Epithelial cell of prostate (primary cell): Measurements from ENCODE around the gene ADAP1.
A peak's percentile ranks its signal among the peaks of the same experiment; 100 is the strongest.
"Not testable (repeated sequence)": the region's sequence is repeated elsewhere in the genome, so short reads cannot be mapped to it uniquely, and the experiment has no call there.

ENCODE experiments used
- DNase-seq: peaks from one replicate; pipeline ENCODE4 v3.0.0-alpha.2; 2011; ENCODE audit warnings: low read depth, low spot score
- H3K27ac ChIP-seq: fragments of 450-650 bp; 2 replicates; pipeline ENCODE4 v1.5.1; 2017; ENCODE audit warnings: mild to moderate bottlenecking

The ADAP1 gene

GRCh38 chr7:961546-962400, 7.3 kb upstream of the ADAP1 start:
- no peak for DNase-seq

DNA sequence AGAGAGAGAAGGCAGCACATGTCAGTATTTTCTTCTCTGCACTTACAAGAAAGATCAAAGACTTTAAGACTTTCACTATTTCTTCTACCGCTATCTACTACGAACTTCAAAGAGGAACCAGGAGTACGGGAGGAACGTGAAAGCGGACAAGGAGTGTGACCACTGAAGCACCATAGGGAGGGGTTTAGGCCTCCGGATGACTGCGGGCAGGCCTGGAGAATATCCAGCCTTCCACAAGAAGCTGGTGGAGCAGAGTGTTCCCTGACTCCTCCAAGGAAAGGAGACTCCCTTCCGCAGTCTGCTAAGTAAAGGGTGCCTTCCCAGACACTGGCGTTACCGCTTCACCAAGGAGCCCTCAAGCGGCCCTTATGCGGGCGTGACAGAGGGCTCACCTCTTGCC, 6.5 kb upstream of the ADAP1 start:
- DNase-seq, H3K27ac ChIP-seq: not testable (repeated sequence)

More at GRCh38 chr7:961546-962400, 7.3 kb upstream of the ADAP1 start:
- H3K27ac ChIP-seq, result no peak overlapping the region

GRCh38 chr7:960269-960871, 5.9 kb upstream of the ADAP1 start:
- no peak for DNase-seq
- H3K27ac ChIP-seq, result no peak overlapping the region

GRCh38 chr7:959740-960139, 5.3 kb upstream of the ADAP1 start:
- not testable (repeated sequence) for DNase-seq, H3K27ac ChIP-seq

DNA sequence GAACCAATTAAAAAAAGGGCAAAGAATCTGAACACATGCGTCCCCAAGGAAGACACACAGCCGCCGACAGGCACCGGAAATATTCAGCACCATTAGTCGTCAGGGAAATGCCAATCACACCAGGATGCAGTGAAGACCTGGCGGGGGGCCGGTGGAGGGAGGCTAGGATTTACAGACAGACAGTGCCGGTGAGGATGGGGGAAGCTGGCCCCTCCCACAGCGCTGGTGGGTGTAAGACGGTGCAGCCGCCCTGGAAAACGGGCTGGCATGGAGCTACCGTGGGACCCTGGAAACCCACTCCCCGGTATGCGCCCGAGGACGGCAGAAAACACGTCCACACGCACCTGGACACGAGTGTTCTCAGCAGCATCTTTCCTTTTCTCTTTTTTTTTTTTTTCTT, 4.8 kb upstream of the ADAP1 start:
- H3K27ac ChIP-seq, result no peak overlapping the region
- DNase-seq, result no peak

DNA sequence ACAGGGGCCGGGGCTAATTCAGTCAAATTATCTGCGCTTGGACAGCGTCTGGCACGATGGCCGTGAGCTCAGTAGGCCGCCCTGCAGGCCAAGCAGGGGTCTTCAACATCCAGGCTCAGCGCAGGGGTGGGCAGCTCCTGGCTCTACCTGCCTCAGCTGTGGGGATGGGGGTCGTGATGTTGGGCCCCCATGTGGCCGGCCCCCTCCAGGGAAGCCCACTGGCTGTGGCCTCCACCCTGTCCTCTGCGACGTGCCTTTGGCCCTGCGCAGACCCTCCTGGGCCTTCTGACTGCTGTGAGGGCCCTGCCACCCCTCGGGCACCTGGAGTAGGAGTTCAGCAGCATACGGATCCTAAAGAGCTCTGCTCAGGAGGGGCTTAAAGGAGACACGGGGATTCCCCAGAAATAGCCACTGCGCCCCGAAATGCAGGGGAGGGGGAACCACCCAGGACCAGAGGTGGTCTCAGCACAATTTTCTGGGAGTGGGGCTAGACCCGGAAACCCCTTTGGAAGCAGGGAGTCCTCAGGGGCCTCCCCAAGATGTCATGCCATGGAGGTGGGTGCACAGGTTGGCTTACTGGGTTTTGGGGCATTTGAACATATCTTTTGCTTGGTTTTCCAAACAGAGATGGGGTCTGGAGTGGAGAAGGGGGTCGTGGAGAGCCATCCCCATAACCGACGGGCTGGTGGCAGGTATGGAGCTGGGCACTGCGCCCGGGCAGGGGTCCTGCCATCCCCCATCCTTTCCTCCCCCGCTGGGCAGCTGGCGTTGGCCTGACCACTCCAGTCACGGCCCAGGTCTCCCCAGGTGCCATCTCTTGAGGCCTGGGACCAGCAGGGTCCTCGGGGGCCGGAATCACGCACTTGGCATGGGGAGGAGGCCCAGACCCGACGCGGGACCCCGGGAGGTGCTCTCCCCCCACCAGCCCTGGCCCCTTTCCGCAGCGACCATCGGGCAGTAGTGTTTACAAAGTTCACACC, 4.0 kb upstream of the ADAP1 start:
- no peak for DNase-seq
- H3K27ac ChIP-seq, result no peak overlapping the region

- H3K27ac ChIP-seq, result no peak overlapping the region
- no peak for DNase-seq
Observed at GRCh38 chr7:957418-958220, 3.1 kb upstream of the ADAP1 start.

- DNase-seq, result no peak
- no peak overlapping the region for H3K27ac ChIP-seq
Observed at GRCh38 chr7:956031-956430, 1.6 kb upstream of the ADAP1 start.

GRCh38 chr7:953547-954327, 743 bp downstream of the ADAP1 start:
- DNase-seq, result no peak

DNA sequence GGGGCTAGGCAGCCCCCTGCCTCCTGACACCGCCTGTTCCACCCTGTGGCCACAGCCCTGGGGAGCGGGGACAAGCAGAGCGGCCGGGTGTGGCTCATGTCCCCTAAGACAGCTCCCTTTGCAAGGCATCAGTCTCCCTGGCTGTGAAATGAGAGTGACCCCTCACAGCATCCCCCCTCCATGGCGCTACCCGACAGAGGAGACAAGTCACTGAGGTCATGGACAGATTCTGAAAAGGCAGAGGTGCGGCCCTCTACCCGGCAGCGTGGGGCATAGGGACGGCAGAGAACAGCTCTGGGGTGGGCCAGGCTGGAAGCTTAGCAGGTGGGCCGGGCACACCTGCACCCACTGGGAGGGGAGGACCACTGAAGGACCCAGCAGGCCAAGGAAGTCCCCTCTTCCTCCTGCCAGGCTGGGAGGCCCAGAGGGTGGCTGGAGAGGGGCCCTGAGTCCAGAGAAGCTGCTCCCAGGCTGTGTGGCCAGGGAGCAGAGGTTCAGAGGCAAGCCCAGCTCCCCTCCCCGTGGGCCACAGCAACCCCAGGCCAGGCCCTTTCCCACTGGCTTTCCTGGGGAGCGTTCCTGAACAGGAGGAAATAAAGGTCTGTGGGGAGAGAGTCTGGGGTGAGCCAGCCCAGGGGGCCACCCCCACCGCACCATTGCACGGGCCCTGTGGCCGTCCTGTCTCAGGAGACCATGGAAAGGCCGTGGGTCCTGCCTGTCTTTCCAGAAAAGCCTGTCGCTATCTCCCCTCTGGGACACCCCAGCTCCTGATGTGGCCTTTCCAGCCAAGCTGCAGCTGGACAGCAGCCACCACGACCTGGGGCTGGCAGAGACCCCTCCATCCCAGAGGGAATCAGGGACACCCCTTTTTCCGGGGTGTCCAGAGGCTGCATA, 1.7 kb downstream of the ADAP1 start:
- no peak overlapping the region for H3K27ac ChIP-seq
- no peak for DNase-seq

More at GRCh38 chr7:953547-954327, 743 bp downstream of the ADAP1 start:
- no peak overlapping the region for H3K27ac ChIP-seq

DNA sequence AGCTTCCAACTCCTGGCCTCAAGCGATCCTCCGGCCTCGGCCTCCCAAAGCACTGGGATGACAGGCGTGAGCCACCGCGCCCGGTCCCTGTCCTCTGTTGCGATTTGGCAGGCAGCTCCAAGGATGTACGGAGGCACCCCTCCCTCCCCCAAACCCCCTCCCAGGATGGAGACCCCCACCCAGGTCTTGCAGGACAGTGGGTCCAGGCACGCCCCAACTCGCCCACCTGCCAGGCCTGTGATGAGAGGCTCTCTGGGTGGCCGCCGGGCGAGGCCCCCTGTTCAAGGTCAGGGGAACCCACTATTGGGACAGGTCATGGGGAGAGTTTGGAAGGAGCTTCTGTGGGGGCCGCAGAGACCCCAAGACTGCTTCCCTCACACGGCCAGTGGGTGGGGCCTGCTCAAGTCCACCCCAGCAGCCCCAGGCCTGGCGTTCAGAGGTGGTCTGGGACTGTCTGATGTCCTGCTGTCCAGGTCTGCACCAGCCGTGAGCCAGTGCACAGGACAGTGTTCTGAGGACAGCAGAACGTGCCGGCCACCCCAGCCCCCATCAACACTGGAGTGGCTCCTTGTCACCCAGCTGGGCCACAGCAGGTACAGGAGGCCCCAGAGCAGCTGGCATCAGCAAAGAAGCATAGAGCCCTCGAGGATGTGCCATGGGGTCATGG, 2.5 kb downstream of the ADAP1 start:
- H3K27ac ChIP-seq, result no peak overlapping the region
- no peak for DNase-seq

GRCh38 chr7:949021-949934, 5.2 kb downstream of the ADAP1 start:
- H3K27ac ChIP-seq, result peak overlapping the region; percentile 3
- no peak for DNase-seq

GRCh38 chr7:947391-948210, 6.9 kb downstream of the ADAP1 start:
- no peak for DNase-seq
- H3K27ac ChIP-seq, result no peak overlapping the region

- H3K27ac ChIP-seq, result peak overlapping the region; percentile 98
- no peak for DNase-seq
Observed at GRCh38 chr7:946256-946996, 8.1 kb downstream of the ADAP1 start.
